OCI-LY7 (cell line): ENCODE results near the gene ANKRD34A. TPM values are rescaled to one million over a fixed set of nuclear protein-coding genes. Genes with fewer than 3 reads are reported as not detected.

Source experiments
- BruUV-seq: library from RNA; stranded (reverse); fragments of 400-500 nt; replicated peaks from 2 replicates; lab custom pipeline; 2021; lab: Mats Ljungman, UMichigan
- CTCF ChIA-PET: fragments of 300-600 bp; sonication (Branson Sonifier 250); formaldehyde crosslinking; loops from one replicate; lab custom pipeline; 2022; ENCODE audit warnings: antibody characterized with exemption; ENCODE audit not compliant: unreplicated experiment; lab: Charles Lee
- POLR2A ChIA-PET: fragments of 300-600 bp; sonication (Branson Sonifier 250); formaldehyde crosslinking; loops from one replicate; lab custom pipeline; 2022; ENCODE audit warnings: antibody characterized with exemption; lab: Charles Lee
- DNase-seq: peaks from one replicate; pipeline ENCODE4 v3.0.0-alpha.2; 2015; ENCODE audit warnings: low spot score
- H2AFZ ChIP-seq: fragments of 200-600 bp; sonication (generic), shearing (Covaris generic); 2 replicates; pipeline ENCODE4 v1.6.1; 2014; ENCODE audit warnings: mild to moderate bottlenecking, antibody characterized with exemption, low read length, moderate library complexity
- H3K27ac ChIP-seq: fragments of 200-600 bp; sonication (generic); 2 replicates; pipeline ENCODE4 v1.5.1; 2014; ENCODE audit warnings: mixed run types, low read depth, mild to moderate bottlenecking, moderate library complexity, low read length, inconsistent platforms; ENCODE audit not compliant: poor library complexity, severe bottlenecking
- H3K36me3 ChIP-seq: fragments of 200-600 bp; sonication (generic); 2 replicates; pipeline ENCODE4 v1.6.1; 2014; ENCODE audit warnings: mild to moderate bottlenecking, antibody characterized with exemption, low read length, moderate library complexity, mixed read lengths; ENCODE audit not compliant: insufficient read depth
- H3K4me1 ChIP-seq: fragments of 200-600 bp; sonication (generic); 2 replicates; pipeline ENCODE4 v1.5.1; 2014; ENCODE audit warnings: mild to moderate bottlenecking, low read length; ENCODE audit not compliant: insufficient read depth, poor library complexity, severe bottlenecking
- H3K4me2 ChIP-seq: fragments of 200-600 bp; sonication (generic); 2 replicates; pipeline ENCODE4 v1.6.1; 2014; ENCODE audit warnings: mild to moderate bottlenecking, low read length
- H3K4me3 ChIP-seq: fragments of 200-600 bp; sonication (generic); 2 replicates; pipeline ENCODE4 v1.5.1; 2014; ENCODE audit warnings: mild to moderate bottlenecking, low read depth, low read length; ENCODE audit not compliant: poor library complexity, severe bottlenecking
- H3K79me2 ChIP-seq: fragments of 200-600 bp; sonication (generic); 2 replicates; pipeline ENCODE4 v1.6.1; 2016; ENCODE audit warnings: low read depth, mild to moderate bottlenecking, low read length, moderate library complexity, mixed read lengths; ENCODE audit not compliant: insufficient read depth
- H3K9me2 ChIP-seq: fragments of 200-600 bp; sonication (generic); 2 replicates; pipeline ENCODE4 v1.6.1; 2016; ENCODE audit warnings: mild to moderate bottlenecking, low read length, mixed read lengths; ENCODE audit not compliant: insufficient read depth
- H3K9me3 ChIP-seq: fragments of 200-600 bp; sonication (generic); 2 replicates; pipeline ENCODE4 v1.6.1; 2014; ENCODE audit warnings: mild to moderate bottlenecking, mixed run types, low read length, mixed read lengths
- H4K20me1 ChIP-seq: fragments of 200-600 bp; sonication (generic); 2 replicates; pipeline ENCODE4 v1.6.1; 2014; ENCODE audit warnings: mild to moderate bottlenecking, antibody characterized with exemption, low read length, moderate library complexity, mixed read lengths; ENCODE audit not compliant: insufficient read depth
- EZH2phosphoT487 ChIP-seq: fragments of 200-600 bp; sonication (generic); IDR thresholded peaks from 2 replicates; pipeline ENCODE4 v1.6.1; 2018; ENCODE audit warnings: low read depth, borderline replicate concordance, mild to moderate bottlenecking, mixed run types, antibody characterized with exemption, low read length, moderate library complexity, mixed read lengths
- intact Hi-C: fragments of 100-400 bp; cut with micrococcal nuclease; formaldehyde crosslinking; loops from one replicate; pipeline ENCODE4 v1.10.0; 2022; ENCODE audit not compliant: unreplicated experiment
- total RNA-seq, 2 experiments: library from RNA; depleted of rRNA in 1 of 2; stranded (reverse); fragments of >200 nt in 1 of 2; shearing (Covaris generic) in 1 of 2; gene quantifications; 2 replicates each; pipeline ENCODE4 v1.2.3, GENCODE V29; 2014 to 2022
- TF ChIP-seq, protein P1 (sequence below): fragments of 200-600 bp; sonication (generic); conservative IDR thresholded peaks from 2 replicates; pipeline ENCODE4 v1.5.1; 2014; ENCODE audit warnings: mild to moderate bottlenecking, antibody characterized with exemption, low read length, moderate library complexity, mixed read lengths

The ANKRD34A gene
- total RNA-seq, 2 experiments from 2014 or later: 1.9 to 4.8 TPM

DNA sequence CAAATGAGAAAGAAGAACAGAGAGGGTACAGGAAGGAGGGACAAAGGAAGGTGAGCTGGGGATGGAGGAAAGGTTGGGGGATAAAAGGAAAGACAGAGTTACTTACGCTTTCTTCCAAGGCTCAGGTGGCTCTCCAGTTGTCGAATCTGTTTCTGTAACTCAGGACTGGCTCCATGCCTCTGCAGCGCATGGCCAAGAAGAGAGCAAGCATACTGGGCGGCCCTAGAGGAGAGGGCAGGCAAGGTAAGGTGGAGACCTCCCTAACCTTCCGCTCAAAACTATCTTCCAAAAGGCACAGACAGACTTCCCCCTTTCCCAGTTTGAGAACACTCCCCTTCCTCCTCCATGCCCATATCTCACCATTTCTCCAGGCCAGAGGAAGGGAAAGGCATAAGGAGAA, 46.8 kb downstream of the ANKRD34A start:
- Histone ChIP-seq H3K79me2 (no peaks in the 10 kb centered on the region), H3K4me3 (peak overlapping the region; percentile 85), H4K20me1 (no peaks in the 10 kb centered on the region), H3K4me2 (peak overlapping the region; percentile 77), H3K9me2 (no peaks in the 10 kb centered on the region), H3K9me3 (no peaks in the 10 kb centered on the region), H2AFZ (peak overlapping the region; percentile 70; the same call in 1 of the 2 replicates), H3K27ac (no peak overlapping the region), H3K36me3 (peaks cover 25% of the 10 kb centered on the region; the same call in 1 of the 2 replicates), H3K4me1 (peaks cover 17% of the 10 kb centered on the region)
- no TSS peak for BruUV-seq
- TF ChIP-seq, protein P1, sequence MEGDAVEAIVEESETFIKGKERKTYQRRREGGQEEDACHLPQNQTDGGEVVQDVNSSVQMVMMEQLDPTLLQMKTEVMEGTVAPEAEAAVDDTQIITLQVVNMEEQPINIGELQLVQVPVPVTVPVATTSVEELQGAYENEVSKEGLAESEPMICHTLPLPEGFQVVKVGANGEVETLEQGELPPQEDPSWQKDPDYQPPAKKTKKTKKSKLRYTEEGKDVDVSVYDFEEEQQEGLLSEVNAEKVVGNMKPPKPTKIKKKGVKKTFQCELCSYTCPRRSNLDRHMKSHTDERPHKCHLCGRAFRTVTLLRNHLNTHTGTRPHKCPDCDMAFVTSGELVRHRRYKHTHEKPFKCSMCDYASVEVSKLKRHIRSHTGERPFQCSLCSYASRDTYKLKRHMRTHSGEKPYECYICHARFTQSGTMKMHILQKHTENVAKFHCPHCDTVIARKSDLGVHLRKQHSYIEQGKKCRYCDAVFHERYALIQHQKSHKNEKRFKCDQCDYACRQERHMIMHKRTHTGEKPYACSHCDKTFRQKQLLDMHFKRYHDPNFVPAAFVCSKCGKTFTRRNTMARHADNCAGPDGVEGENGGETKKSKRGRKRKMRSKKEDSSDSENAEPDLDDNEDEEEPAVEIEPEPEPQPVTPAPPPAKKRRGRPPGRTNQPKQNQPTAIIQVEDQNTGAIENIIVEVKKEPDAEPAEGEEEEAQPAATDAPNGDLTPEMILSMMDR: no peak
- TF ChIP-seq EZH2phosphoT487: no peak
- POLR2A ChIA-PET: interaction anchor here (2.0 kb wide), 1 partner anchor 10 kb away, joined by 5 read pairs; the partner anchor contains the start of gene RBM8A
- CTCF ChIA-PET: no interaction called here
- intact Hi-C loops: no loop called here
- no peak for DNase-seq

DNA sequence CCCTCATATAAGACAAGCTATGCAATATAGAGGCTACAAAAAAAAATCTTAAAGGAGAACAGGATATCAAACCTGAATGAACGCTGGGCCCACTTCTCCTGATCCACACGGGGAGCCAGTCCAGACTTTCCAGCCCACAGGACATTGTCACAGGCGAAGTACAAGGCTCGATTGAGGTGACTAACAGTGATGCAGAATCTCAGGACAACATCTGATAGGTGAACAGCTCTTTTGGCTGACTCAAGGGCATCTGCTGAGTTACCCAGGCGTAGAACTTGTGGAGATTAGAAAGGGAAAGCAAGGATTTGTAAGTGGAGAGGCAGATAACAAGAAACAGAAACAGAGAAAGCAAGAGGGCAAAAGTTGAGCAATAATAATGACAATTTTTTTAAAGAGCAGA, 47.6 kb downstream of the ANKRD34A start:
- Histone ChIP-seq H2AFZ (no peak overlapping the region), H3K27ac (no peak overlapping the region), H3K36me3 (peaks cover 27% of the 10 kb centered on the region; the same call in 1 of the 2 replicates), H3K9me2 (no peaks in the 10 kb centered on the region), H3K79me2 (no peaks in the 10 kb centered on the region), H3K4me2 (no peak overlapping the region), H4K20me1 (no peaks in the 10 kb centered on the region), H3K4me3 (no peak overlapping the region), H3K9me3 (no peaks in the 10 kb centered on the region), H3K4me1 (peaks cover 22% of the 10 kb centered on the region)
- BruUV-seq: no TSS peak
- TF ChIP-seq, protein P1: no peak
- no peak for TF ChIP-seq EZH2phosphoT487
- DNase-seq: no peak
- ChIA-PET POLR2A (interaction anchor here (1.1 kb wide), 1 partner anchor 57 kb away, joined by 4 read pairs; the partner anchor contains the start of gene PIAS3), CTCF (interaction anchor here (0.8 kb wide), 1 partner anchor 25 kb away, joined by 3 read pairs; no protein-coding TSS in a partner anchor)
- intact Hi-C loops: no loop called here

DNA sequence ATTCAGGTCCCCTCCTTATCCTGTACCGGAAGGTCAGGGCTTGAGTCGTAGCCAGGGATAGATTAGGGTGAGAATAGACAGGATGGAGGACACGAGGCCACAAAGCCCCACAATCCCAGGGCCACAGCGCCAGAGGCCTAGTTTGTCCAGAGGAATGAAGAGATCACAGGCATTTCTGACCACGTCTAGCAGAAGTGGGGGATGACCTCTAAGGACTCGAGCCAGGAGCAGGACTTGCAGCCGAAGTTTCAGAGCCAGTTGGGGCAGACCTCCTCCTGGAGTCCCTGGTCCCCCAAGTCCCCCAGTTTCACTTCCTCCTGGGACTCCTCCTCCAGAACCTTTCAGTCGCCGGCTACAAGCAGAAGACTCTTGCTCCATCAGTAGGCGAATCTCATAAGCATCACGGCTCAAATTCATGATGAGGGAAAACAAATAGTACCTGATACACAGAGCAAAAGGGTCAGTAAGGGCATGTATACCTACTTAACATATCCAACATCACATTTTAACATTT, 52.2 kb downstream of the ANKRD34A start:
- no peak overlapping the region for H2AFZ ChIP-seq
- H3K36me3 ChIP-seq: peaks cover 34% of the 10 kb centered on the region; the same call in 1 of the 2 replicates
- H4K20me1 ChIP-seq: no peaks in the 10 kb centered on the region
- no peak overlapping the region for H3K27ac ChIP-seq
- no peaks in the 10 kb centered on the region for H3K9me2 ChIP-seq
- H3K79me2 ChIP-seq: no peaks in the 10 kb centered on the region
- no peak overlapping the region for H3K4me3 ChIP-seq
- no peak overlapping the region for H3K4me2 ChIP-seq
- no TSS peak for BruUV-seq
- intact Hi-C loops: no loop called here
- H3K9me3 ChIP-seq: no peaks in the 10 kb centered on the region
- no peak for DNase-seq
- ChIA-PET POLR2A (no interaction called here), CTCF (no interaction called here)
- no peak for TF ChIP-seq EZH2phosphoT487
- TF ChIP-seq, protein P1: no peak
- peaks cover 6% of the 10 kb centered on the region for H3K4me1 ChIP-seq
